Activated CD4-positive, alpha-beta T cell treated with anti-CD3 and anti-CD28 coated beads, Interleukin-2, amount 50 U/mL, for 24 hours (primary cell): ENCODE results near the gene KCNJ3.
"Not testable (repeated sequence)": the region's sequence is repeated elsewhere in the genome, so short reads cannot be mapped to it uniquely, and the experiment has no call there.

Source experiments
- DNase-seq, 2 donors: peaks; one replicate each; pipeline ENCODE4 v3.0.0-alpha.2; 2020; ENCODE audit warnings: low read depth in 1 of 2, low spot score in 1 of 2

The KCNJ3 gene

GRCh38 chr2:154837035-154837434, 138.5 kb downstream of the KCNJ3 start:
- no peak for DNase-seq

DNA sequence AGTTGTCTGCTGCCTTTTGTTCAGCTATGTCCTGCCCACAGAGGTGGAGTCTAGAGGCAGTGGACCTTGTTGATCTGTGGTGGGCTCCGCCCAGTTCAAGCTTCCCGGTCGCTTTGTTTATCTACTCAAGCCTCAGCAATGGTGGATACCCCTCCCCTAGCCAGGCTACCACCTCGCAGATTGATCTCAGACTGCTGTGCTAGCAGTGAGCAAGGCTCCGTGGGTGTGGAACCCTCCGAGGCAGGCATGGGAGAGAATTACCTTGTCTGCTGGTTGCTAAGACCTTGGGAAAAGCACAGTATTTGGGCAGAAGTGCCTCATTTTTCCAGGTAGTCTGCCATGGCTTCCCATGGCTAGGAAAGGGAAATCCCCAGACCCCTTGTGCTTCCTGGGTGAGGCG, 146.0 kb downstream of the KCNJ3 start:
- DNase-seq = no peak

GRCh38 chr2:154846842-154847241, 148.3 kb downstream of the KCNJ3 start:
- no peak for DNase-seq

GRCh38 chr2:154849482-154849881, 151.0 kb downstream of the KCNJ3 start:
- DNase-seq = no peak

DNA sequence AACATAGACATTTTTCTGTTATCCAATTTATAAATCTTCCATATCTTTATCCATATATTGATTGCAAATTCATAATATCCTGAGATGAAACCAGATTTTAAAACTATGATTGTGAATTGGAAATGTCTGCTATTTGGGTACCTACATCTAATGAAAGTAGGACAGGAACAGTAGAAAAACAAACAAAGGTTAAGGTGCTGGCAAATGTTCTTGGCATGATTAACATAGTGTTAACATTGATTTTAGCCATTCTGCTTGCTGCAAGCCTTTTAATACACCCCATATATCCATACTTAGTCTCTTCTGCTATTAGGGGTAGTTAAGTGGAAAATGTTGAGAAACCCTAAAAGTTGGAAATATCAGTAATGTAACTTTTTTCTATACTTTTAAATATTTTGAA, 152.0 kb downstream of the KCNJ3 start:
- no peak for DNase-seq

GRCh38 chr2:154855138-154855537, 156.6 kb downstream of the KCNJ3 start:
- DNase-seq = no peak

DNA sequence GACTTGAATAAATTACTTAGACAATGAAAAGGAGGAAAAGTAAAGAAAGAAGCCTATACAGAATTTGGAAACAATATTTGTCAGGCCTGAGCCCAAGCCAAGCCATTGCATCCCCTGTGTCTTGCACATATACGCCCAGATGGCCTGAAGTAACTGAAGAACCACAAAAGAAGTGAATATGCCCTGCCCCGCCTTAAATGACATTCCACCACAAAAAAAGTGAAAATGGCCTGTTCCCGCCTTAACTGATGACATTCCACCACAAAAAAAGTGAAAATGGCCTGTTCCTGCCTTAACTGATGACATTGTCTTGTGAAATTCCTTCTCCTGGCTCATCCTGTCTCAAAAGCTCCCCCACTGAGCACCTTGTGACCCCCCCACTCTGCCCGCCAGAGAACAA, 168.7 kb downstream of the KCNJ3 start:
- not testable (repeated sequence) for DNase-seq

- DNase-seq = no peak
Observed at GRCh38 chr2:154875999-154876398, 177.5 kb downstream of the KCNJ3 start.

GRCh38 chr2:154882725-154883124, 184.2 kb downstream of the KCNJ3 start:
- no peak for DNase-seq

GRCh38 chr2:154886316-154886715, 187.8 kb downstream of the KCNJ3 start:
- no peak for DNase-seq

DNA sequence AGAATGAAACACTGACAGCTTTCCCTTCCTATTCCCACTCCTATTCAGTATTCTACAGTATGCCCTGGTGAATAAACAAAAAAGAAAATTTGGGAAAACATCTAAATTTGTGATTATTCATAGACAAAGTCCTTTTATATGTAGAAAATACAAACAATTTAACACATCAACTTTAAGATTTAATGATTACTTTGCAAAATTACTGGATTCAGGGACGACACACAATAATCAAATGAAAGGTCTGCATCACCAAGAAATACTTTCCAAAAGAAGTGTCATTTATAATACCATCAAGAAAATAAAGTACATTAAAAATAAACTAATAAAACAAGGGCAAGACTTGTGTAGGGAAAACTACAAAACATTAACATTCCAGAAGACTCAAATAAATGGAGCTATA, 199.8 kb downstream of the KCNJ3 start:
- DNase-seq = no peak

GRCh38 chr2:154901063-154901462, 202.6 kb downstream of the KCNJ3 start:
- no peak for DNase-seq
